ENCODE results near the gene BAHCC1.

BAHCC1 gene

DNA sequence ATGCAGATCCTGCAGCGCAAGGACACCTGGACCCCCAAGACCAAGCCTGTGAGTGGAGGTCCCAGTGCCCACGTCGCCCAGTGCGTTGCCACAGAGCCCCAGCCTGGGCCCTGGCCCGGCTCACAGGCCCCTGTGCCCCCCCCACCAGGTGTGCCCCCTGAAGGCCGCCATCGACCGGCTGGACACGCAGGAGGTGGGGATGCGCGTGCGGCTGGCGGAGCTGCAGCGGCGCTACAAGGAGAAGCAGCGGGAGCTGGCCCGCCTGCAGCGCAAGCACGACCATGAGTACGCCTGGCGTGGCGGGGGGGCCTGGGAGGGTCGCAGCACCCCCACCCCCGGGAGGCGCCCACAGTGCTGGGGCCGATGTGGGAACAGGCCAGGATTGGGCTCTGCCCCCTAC is 56.6 kb downstream of the BAHCC1 start:
- no peak for TF ChIP-seq EZH2 (IDR thresholded peaks at IDR 0.05; ENCODE audit: borderline replicate concordance, low read length)
- TF ChIP-seq, protein P1, sequence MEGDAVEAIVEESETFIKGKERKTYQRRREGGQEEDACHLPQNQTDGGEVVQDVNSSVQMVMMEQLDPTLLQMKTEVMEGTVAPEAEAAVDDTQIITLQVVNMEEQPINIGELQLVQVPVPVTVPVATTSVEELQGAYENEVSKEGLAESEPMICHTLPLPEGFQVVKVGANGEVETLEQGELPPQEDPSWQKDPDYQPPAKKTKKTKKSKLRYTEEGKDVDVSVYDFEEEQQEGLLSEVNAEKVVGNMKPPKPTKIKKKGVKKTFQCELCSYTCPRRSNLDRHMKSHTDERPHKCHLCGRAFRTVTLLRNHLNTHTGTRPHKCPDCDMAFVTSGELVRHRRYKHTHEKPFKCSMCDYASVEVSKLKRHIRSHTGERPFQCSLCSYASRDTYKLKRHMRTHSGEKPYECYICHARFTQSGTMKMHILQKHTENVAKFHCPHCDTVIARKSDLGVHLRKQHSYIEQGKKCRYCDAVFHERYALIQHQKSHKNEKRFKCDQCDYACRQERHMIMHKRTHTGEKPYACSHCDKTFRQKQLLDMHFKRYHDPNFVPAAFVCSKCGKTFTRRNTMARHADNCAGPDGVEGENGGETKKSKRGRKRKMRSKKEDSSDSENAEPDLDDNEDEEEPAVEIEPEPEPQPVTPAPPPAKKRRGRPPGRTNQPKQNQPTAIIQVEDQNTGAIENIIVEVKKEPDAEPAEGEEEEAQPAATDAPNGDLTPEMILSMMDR (IDR thresholded peaks at IDR 0.05; ENCODE audit: low read length): no peak
- Histone ChIP-seq H3K27ac (ENCODE audit: low read depth, low read length, poor library complexity, severe bottlenecking) (no peak overlapping the region), H3K27me3 (ENCODE audit: insufficient read depth, low read length) (peaks cover 12% of the 10 kb centered on the region; the same call in 1 of the 2 replicates), H3F3A (ENCODE audit: insufficient read depth, low read length) (no peaks in the 10 kb centered on the region), H4K20me1 (ENCODE audit: insufficient read depth, low read length) (no peaks in the 10 kb centered on the region), H3K4me3 (ENCODE audit: low read depth, low read length, poor library complexity, severe bottlenecking) (no peak overlapping the region), H2AFZ (ENCODE audit: low read length) (no peak overlapping the region), H3K79me2 (ENCODE audit: insufficient read depth, low read length) (no peaks in the 10 kb centered on the region), H3K9me2 (ENCODE audit: low read depth, low read length) (no peaks in the 10 kb centered on the region), H3K4me2 (ENCODE audit: low read length) (no peak overlapping the region), H3K36me3 (ENCODE audit: insufficient read depth, low read length) (no peaks in the 10 kb centered on the region), H3K4me1 (ENCODE audit: insufficient read depth, low read length, severe bottlenecking) (no peaks in the 10 kb centered on the region), H3K9ac (ENCODE audit: low read length) (no peak overlapping the region), H3K9me3 (ENCODE audit: low read length) (no peaks in the 10 kb centered on the region)

DNA sequence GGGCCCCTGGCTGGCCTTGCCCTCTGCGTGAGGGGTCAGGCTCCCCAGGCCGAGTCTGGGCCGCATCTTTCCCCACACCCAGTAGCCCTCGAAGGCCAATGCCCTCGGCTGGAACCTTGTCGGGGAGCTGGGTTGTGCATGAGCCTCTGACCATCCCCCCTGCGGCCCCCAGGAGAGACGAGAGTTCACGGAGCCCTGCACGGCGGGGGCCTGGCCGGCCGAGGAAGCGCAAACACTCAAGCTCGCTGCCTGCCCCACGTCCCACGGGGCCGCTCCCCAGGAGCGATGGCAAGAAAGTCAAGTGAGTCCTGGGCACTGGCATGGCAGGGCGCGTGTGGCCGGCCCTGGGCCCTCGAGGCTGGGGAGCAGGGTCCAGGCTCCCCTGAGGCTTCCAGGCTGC is 57.3 kb downstream of the BAHCC1 start:
- H3K9ac ChIP-seq (ENCODE audit: low read length): no peak overlapping the region
- H3K4me3 ChIP-seq (ENCODE audit: low read depth, low read length, poor library complexity, severe bottlenecking): no peak overlapping the region
- no peaks in the 10 kb centered on the region for H3K36me3 ChIP-seq (ENCODE audit: insufficient read depth, low read length)
- no peaks in the 10 kb centered on the region for H4K20me1 ChIP-seq (ENCODE audit: insufficient read depth, low read length)
- TF ChIP-seq EZH2 (IDR thresholded peaks at IDR 0.05; ENCODE audit: borderline replicate concordance, low read length): no peak
- TF ChIP-seq, protein P1 (IDR thresholded peaks at IDR 0.05; ENCODE audit: low read length): no peak
- H2AFZ ChIP-seq (ENCODE audit: low read length): no peak overlapping the region
- H3K9me2 ChIP-seq (ENCODE audit: low read depth, low read length): no peaks in the 10 kb centered on the region
- H3K27me3 ChIP-seq (ENCODE audit: insufficient read depth, low read length): peaks cover 12% of the 10 kb centered on the region; the same call in 1 of the 2 replicates
- no peaks in the 10 kb centered on the region for H3K79me2 ChIP-seq (ENCODE audit: insufficient read depth, low read length)
- no peak overlapping the region for H3K27ac ChIP-seq (ENCODE audit: low read depth, low read length, poor library complexity, severe bottlenecking)
- no peak overlapping the region for H3K4me2 ChIP-seq (ENCODE audit: low read length)
- H3K9me3 ChIP-seq (ENCODE audit: low read length): no peaks in the 10 kb centered on the region
- no peaks in the 10 kb centered on the region for H3K4me1 ChIP-seq (ENCODE audit: insufficient read depth, low read length, severe bottlenecking)
- H3F3A ChIP-seq (ENCODE audit: insufficient read depth, low read length): no peaks in the 10 kb centered on the region

DNA sequence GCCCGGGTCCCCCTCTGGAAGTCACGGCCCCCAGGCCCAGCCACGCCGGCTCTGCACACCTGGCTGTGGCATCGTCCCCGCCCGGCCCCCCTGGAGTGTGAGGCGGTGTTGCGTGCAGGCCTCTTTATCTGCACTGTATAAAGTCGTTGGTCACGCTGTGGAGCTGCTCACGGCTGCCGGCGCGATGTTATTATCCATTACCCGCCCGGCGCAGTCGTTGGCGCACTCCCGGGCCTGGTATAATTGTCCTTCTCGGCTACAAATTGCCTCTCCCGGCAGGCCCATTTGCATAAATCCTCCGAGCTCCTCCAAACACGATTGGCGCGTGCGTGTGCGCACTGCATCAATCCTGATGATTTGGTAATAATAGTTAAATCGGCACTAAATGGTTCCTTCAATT is 57.8 kb downstream of the BAHCC1 start:
- H3K79me2 ChIP-seq (ENCODE audit: insufficient read depth, low read length): no peaks in the 10 kb centered on the region
- no peak overlapping the region for H3K4me2 ChIP-seq (ENCODE audit: low read length)
- peaks cover 12% of the 10 kb centered on the region; the same call in 1 of the 2 replicates for H3K27me3 ChIP-seq (ENCODE audit: insufficient read depth, low read length)
- no peaks in the 10 kb centered on the region for H4K20me1 ChIP-seq (ENCODE audit: insufficient read depth, low read length)
- no peaks in the 10 kb centered on the region for H3K9me3 ChIP-seq (ENCODE audit: low read length)
- TF ChIP-seq, protein P1 (IDR thresholded peaks at IDR 0.05; ENCODE audit: low read length): no peak
- no peak for TF ChIP-seq EZH2 (IDR thresholded peaks at IDR 0.05; ENCODE audit: borderline replicate concordance, low read length)
- H3K9me2 ChIP-seq (ENCODE audit: low read depth, low read length): no peaks in the 10 kb centered on the region
- no peak overlapping the region for H3K27ac ChIP-seq (ENCODE audit: low read depth, low read length, poor library complexity, severe bottlenecking)
- no peaks in the 10 kb centered on the region for H3K4me1 ChIP-seq (ENCODE audit: insufficient read depth, low read length, severe bottlenecking)
- no peak overlapping the region for H3K9ac ChIP-seq (ENCODE audit: low read length)
- no peak overlapping the region for H2AFZ ChIP-seq (ENCODE audit: low read length)
- no peaks in the 10 kb centered on the region for H3K36me3 ChIP-seq (ENCODE audit: insufficient read depth, low read length)
- H3F3A ChIP-seq (ENCODE audit: insufficient read depth, low read length): no peaks in the 10 kb centered on the region
- H3K4me3 ChIP-seq (ENCODE audit: low read depth, low read length, poor library complexity, severe bottlenecking): no peak overlapping the region

Measured in OCI-LY1 (cell line).